COLO829 (cell line): ENCODE data around the gene DNAH1.
"Not testable (repeated sequence)": the region's sequence is repeated elsewhere in the genome, so short reads cannot be mapped to it uniquely, and the experiment has no call there.

Source experiments
- DNase-seq: peaks from one replicate; pipeline ENCODE4 v3.0.0; 2012; ENCODE audit warnings: low spot score

Gene DNAH1

DNA sequence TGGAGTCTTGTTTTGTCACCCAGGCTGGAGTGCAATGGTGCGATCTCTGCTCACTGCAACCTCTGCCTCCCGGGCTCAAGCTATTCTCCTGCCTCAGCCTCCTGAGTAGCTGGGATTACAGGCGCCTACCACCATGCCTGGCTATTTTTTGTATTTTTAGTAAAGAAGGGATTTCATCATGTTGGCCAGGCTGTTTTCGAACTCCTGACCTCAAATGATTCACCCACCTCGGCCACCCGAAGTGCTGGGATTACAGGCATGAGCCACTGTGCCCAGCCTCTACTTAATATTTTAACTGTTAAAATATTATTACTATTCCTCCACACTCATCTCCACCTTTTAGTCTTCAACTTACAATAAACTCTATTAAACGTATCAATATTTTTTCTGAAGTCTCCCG lies 22.0 kb downstream of the DNAH1 start:
- not testable (repeated sequence) for DNase-seq

DNA sequence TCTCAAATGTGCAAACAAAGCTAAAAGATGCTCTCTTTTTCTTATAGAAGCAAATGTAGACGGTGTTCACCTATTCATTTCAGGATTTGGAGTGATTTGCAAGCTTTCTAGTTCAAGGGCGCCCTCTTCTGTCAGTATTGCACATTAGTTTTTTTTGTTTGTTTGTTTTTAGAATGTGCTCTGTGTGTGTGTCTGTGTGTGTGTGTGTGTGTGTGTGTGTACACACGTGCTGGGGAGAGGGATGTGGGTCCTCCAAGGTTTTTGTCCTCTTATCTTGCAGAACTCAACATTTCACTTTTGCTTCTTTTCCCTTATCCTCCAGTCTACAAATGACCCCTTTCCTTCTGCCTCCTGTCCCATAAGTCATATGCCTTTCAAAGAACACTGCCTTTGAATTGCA lies 23.5 kb downstream of the DNAH1 start:
- DNase-seq, result peak; percentile 83

- no peak for DNase-seq
These were observed 25.0 kb downstream of the DNAH1 start for GRCh38 chr3:52341123-52341522.

GRCh38 chr3:52343946-52344600 lies 28.0 kb downstream of the DNAH1 start:
- no peak for DNase-seq

- DNase-seq, result no peak
These were observed 29.5 kb downstream of the DNAH1 start for GRCh38 chr3:52345521-52346109.

GRCh38 chr3:52346623-52347530 lies 30.8 kb downstream of the DNAH1 start:
- DNase-seq, result peak; percentile 46

- no peak for DNase-seq
These were observed 31.9 kb downstream of the DNAH1 start for GRCh38 chr3:52347716-52348635.

- DNase-seq, result no peak
These were observed 33.0 kb downstream of the DNAH1 start for GRCh38 chr3:52349131-52349530.

DNA sequence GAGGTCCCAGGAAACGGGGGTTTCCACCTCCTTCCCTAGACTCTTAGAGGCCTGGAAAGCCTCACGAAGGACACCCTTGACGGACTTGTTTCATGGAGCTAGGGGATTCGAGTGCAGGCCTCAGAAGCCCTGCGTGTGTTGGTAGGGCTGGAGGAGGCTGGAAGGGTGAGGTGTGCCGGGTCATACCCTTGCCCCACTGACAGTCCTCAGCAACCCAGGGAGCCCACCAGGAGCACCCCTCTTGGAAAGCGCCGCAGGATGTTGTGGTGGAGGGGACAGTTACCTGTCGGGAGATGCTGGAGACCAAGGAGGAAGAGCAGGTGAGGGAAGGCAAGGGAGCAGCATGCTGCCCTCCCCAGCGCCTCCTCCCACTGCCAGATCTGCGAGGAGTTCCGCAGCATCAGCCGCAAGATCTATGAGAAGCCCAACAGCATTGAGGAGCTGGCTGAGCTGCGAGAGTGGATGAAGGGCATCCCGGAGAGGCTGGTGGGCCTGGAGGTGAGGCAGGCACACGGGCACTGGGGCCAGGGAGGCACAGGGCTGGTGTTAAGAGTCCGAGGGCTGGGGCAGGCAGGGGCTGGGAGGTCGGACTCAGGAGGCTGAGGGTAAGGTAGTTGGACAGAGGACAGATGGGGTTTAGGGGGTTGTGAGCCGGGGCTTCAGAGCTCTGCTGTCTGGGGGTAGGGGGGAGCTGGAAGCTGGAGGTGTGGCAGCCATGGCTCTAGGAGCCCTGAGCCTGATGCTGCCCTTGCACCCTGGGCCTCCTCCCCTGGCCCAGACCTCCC lies 33.7 kb downstream of the DNAH1 start:
- no peak for DNase-seq

DNA sequence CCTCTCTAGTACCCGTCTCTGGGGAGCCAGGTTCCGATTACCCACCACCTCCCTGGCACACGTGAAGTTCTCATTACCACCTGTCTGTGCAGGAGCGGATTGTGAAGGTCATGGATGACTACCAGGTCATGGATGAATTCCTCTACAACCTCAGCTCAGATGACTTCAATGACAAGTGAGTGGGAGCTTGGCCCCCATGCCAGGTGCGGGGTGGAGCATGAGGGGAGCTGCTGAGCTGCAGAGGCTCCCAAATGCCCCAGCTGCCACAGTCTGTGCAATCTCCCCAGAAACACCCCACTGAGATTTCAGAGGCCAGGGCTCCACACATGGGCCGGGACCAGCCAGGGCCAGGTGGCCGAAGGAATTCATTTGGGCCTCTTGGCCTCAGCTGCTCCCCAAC lies 34.3 kb downstream of the DNAH1 start:
- DNase-seq, result no peak

GRCh38 chr3:52350981-52351761 lies 35.1 kb downstream of the DNAH1 start:
- DNase-seq, result no peak

GRCh38 chr3:52351762-52352368 lies 35.7 kb downstream of the DNAH1 start:
- no peak for DNase-seq

GRCh38 chr3:52352566-52352965 lies 36.4 kb downstream of the DNAH1 start:
- DNase-seq, result no peak

GRCh38 chr3:52353291-52353855 lies 37.3 kb downstream of the DNAH1 start:
- DNase-seq, result no peak

- DNase-seq, result no peak
These were observed 38.6 kb downstream of the DNAH1 start for GRCh38 chr3:52354676-52355075.

DNA sequence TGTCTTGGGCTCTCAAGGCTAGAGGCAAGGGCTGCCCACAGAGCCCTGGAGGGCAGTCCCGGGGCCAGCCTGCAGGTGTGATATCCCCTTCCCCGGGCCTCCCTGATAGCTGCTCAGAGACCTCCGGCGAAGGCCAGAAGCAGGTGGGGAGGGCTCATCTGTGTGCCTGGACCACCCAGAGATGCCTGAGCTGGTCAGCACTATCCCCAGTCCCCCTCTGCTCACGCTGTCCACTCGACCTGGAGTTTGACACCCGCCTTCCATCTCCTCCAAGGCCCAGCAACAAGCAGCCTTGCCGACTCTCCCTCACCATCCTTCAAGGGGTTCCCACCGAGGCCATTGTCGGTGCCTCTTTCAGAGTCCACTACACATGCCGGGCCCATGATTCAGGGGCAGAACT lies 39.4 kb downstream of the DNAH1 start:
- no peak for DNase-seq

GRCh38 chr3:52356126-52356525 lies 40.0 kb downstream of the DNAH1 start:
- DNase-seq, result no peak

DNA sequence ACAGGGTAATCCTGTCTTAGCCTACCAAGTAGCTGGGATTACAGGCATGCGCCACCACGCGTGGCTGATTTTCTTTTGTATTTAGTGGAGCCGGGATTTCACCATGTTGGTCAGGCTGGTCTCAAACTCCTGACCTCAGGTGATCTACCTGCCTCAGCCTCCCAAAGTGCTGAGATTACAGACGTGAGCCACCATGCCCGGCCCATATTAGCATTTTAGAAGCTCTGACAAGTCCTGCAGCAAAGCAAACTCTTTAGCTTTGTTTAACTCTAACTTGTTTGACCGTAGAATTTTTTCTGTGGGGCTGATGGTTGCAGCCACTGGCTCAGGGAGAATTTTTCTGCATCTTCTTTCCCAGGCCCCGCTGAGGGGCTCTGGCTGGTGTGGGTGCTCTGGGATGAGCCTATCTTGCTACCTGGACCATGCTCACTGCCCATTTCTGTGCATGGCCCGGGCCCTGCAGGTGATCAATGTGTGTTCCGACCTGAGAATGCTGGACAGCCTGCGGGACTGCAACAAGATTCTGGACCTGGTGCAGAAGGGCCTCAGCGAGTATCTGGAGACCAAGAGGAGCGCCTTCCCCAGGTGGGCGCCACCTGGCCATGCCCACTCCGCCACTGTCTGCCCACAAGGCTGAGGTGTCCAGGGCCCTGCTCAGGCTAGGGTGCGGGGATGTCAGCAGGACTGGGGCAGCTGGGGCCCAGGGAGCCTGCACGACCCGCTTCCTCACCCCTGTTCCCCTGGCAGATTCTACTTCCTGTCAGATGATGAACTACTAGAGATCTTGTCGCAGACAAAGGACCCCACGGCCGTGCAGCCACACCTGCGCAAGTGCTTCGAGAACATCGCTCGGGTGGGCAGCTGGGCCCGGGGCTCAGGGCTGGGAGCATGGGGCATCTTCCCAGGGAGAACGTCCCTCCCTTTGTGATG lies 41.3 kb downstream of the DNAH1 start:
- no peak for DNase-seq
